CD4-positive, alpha-beta T cell treated with Interleukin-6 at 100 ng/mL for 8 hours (primary cell): ENCODE data around the gene ZNF730.
"Not testable (repeated sequence)": the region's sequence is repeated elsewhere in the genome, so short reads cannot be mapped to it uniquely, and the experiment has no call there.

Experiments used
- DNase-seq: peaks from one replicate; pipeline ENCODE4 v3.0.0-alpha.2; 2020; ENCODE audit warnings: mixed read lengths, low spot score

The ZNF730 gene

GRCh38 chr19:23116802-23117571 lies at the start of gene ZNF730:
TSS of gene ZNF730 (plus strand) at chr19:23117025. CDS start at chr19:23117174, 149 bp downstream.
- no peak for DNase-seq

DNA sequence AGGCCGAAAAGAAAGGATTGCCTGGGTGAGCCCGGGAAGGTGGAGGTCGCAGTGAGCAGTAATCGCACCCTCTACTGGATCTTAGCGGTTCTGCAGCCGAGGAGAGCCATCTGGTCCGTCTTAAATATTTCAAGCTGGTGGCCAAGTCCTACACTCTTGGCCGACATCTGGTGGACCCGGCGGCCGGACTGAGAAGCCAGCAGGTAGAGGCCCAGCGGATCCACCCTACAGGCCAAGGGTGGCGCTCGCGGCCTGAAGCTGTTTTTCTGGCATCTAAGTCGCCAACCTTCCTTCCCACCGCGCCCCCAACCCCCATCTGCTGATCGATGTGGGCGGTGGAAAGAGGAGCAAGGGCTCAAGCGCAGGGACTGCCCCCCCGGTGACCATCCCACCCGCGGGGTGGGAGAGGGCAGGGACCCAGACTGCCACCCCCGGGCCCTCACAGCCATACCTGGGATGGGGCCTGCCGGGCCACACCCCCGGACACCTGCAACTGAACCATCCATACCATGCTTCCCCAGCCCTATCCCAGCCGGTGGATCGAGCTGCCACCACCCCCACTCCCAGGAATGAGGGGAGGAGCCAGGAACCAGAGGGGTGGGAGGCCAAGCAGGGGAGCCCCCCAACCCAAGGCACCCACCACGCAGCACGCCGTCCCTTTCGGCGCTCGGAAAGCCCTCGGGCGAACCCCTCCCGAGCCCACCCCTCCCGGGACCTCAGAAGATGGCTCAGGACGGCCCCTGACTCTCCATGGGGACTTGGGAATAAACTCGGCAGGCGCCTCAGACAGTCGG lies 46.3 kb upstream of the ZNF730 start:
- no peak for DNase-seq

DNA sequence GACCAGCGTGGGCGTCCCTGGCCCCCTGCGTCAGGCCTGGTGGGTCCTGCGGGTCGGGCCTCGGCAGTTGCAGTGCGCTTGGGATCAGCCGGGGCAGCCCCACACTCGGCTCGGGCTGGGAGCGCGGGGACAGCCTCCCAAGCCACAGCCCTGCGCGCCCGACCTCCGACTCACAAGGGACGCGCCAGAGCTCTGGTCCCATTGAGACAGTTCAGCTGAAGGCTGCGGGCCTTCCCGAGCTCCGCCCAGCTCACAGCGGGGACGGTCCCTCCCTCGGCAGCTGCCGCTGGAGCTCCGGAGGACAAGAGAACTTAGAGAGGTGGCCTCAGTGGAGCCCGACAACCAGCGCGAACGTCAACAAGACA lies 45.7 kb upstream of the ZNF730 start:
- no peak for DNase-seq

GRCh38 chr19:23075031-23075733 lies 41.6 kb upstream of the ZNF730 start:
- DNase-seq, result no peak

- not testable (repeated sequence) for DNase-seq
Measured at GRCh38 chr19:23077776-23078175, 39.0 kb upstream of the ZNF730 start.

DNA sequence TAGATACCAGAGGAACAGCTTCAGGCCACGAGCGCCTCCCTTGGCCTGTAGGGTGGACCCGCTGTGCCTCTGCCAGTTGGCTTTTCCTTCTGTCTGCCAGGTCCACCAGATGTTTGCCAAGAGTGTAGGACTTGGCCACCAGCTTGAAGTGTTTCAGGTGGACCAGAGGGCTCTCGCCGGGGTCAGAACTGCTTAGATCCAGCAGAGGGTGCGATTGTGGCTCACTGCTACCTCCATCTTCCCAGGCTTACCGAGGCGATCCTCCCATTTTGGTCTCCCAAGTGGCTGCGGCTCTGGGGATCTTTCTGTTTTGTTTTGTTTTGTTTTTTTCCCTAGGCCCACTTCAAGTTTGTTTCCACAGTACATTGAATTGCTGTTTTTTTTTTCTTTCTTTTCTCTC lies 23.0 kb upstream of the ZNF730 start:
- DNase-seq, result no peak

DNA sequence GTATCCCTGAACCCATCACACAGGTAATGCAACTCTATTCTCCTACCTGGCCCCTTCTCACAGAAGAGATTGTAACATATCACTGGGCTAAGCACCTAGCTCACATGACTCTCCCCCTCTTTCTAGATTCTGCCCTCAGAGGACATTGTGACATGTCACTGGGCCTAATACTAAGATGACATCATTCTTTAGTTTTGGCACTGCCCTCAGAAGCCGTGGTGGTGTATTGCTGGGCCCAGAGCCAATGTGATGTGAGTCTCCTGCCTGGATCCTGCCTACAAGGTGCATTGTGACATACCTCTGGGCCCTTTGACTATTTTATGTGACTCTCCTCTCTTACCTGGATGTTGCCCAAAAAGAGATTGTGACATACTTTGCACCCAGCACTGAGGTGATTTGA lies 21.4 kb upstream of the ZNF730 start:
- no peak for DNase-seq

DNA sequence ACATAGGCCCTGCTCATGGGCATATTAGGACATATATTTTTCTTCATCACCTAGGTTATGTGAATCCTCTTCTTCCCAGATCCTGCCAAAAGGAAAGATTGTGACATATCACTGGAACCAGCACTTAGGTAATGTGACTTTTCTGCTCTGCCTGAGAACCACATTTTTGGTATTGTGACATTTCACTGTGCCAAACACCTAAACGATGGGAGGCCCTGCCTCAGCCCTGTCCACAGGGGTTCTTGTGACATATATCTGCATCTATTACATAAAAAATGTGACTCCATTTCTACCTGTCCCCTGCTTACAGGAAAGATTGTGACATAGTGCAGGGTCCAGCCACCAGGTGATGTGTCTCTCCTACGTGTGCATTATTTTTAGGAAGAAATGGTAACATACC lies 18.5 kb upstream of the ZNF730 start:
- no peak for DNase-seq

GRCh38 chr19:23098988-23099387 lies 17.8 kb upstream of the ZNF730 start:
- no peak for DNase-seq

GRCh38 chr19:23099966-23100365 lies 16.9 kb upstream of the ZNF730 start:
- DNase-seq, result no peak

DNA sequence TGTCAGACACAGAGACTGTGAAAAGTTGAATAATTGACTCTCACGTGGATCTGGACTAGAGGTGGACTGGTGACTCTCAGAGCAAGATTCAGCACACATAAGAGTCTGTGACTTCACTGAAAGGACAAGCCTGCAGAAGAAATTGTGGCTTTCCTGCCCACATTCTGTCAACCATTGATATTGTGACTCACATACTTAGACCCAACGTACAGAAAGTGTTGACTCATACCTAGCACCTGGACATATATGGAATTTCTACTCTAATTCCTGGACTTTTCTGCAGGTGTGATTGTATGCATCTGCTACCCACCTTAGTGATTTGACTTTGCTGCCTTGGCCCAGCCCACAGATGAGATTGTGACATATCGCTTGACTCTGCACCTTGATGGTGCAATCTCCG lies 15.6 kb upstream of the ZNF730 start:
- no peak for DNase-seq

- DNase-seq, result no peak
Measured at GRCh38 chr19:23118400-23118799, 1.6 kb downstream of the ZNF730 start.

- not testable (repeated sequence) for DNase-seq
Measured at GRCh38 chr19:23134211-23134610, 17.4 kb downstream of the ZNF730 start.

DNA sequence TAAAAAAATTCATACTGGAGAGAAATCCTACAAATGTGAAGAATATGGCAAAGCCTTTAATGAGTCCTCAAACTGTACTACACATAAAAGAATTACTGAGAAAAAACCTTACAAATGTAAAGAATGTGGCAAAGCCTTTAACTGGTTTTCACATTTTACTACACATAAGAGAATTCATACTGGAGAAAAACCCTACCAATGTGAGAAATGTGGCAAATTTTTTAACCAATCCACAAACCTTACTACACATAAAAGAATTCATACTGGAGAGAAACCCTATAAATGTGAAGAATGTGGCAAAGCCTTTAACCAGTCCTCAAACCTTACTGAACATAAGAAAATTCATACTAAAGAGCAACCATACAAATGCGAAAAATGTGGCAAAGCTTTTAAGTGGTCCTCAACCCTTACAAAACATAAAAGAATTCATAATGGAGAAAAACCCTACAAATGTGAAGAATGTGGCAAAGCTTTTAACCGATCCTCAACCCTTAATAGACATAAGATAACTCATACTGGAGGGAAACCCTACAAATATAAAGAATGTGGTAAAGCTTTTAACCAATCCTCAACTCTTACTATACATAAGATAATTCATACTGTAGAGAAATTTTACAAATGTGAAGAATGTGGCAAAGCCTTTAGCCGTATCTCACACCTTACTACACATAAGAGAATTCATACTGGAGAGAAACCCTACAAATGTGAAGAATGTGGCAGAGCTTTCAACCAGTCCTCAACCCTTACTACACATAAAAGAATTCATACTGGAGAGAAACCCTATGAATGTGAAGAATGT lies 29.0 kb downstream of the ZNF730 start:
- DNase-seq, result no peak

DNA sequence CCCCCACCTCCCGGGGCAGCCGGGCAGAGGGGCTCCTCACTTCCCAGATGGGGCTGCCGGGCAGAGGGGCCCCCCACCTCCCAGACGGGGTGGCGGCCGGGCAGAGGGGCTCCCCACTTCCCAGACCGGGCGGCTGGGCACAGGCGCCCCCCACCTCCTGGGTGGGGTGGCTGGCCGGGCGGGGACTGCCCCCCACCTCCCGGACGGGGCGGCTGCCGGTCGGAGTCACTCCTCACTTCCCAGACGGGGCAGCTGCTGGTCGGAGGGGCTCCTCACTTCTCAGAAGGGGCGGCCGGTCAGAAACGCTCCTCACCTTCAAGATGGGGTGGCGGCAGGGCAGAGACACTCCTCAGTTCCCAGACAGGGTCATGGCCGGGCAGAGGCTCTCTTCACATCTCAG lies 43.9 kb downstream of the ZNF730 start:
- DNase-seq, result no peak

GRCh38 chr19:23168286-23168685 lies 51.5 kb downstream of the ZNF730 start:
- not testable (repeated sequence) for DNase-seq

GRCh38 chr19:23183251-23183650 lies 66.4 kb downstream of the ZNF730 start:
- DNase-seq, result no peak

- DNase-seq, result no peak
Measured at GRCh38 chr19:23190341-23190740, 73.5 kb downstream of the ZNF730 start.
